ENCODE data around the gene FRMPD4. TPM values are rescaled to one million over a fixed set of nuclear protein-coding genes. Genes with fewer than 3 reads are reported as not detected.

FRMPD4 gene
- polyA plus RNA-seq (2011; rRNA removed) (0.28 and 0.36 TPM in 2 replicates), polyA plus RNA-seq (2017; fragmentation: RNase III; extraction: RNeasy Plus Mini Kit Qiagen cat#74134 plus additional on column Dnase treatment) (0.04 to 0.08 TPM (median 0.07 TPM) in 3 replicates), polyA minus RNA-seq (2011; rRNA and poly(A)+ RNA removed) (0.39 and 0.91 TPM in 2 replicates)
- polyA plus RNA-seq (2012; cell fraction: cytosol; rRNA removed): 0.10 and 0.12 TPM in 2 replicates
- polyA plus RNA-seq (2012; cell fraction: nucleus; rRNA removed): 0.08 and 0.27 TPM in 2 replicates

DNA sequence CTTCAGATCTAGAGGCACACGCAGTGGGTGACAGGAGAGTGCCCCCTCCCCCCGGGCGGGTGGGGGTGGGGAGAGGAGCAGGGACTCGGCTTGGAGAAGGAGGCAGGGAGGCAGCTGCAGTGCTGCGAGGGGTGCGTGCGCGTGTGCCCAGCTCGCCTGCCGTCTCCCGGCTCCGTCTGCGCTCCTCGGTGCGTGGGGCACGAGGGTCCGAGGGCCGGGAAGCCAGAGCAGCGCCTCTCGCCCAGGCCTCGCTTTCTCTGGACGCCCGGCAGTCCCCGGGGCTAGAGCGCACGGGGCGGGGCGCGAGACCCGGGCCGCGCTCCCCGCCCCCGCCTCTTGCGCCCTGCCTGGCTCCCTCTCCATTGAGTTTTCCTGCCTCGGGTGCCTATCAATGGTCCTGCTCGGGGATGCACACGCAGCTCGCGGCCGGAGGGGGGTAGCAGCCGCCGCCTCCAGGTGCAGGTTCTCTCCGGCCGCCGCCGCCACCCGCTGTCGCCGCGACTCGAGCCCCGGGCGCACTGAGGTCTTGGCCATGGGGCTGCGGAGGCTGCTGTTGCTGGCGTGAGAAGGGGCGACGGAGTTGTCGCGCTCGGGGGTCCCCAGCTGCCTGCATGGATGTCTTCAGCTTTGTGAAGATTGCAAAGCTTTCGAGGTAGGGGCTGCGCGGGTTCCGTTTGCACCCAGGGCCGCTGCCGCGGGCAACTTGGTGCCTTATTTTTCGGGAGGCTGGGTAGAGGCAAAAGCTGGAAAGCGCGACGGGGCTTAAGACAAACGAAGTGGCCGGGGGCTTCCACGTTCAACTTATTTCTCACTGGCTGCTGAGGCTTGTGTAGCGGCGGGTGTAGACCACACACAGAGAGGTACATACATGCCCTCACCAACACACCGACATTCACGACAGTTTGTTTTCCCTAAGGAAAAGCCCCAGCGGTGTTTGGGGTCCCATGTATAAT lies at the start of gene FRMPD4:
Gene FRMPD4, plus strand, starts transcription at position 113 of the 953 bp plus-strand sequence. Its CDS starts 499 bp downstream, at position 612.
- H3K4me2 ChIP-seq: peak within 1 kb of the TSS; percentile 95
- POLR2A ChIA-PET: no interaction called here
- peak within 1 kb of the TSS; percentile 59 for H3K4me3 ChIP-seq
- ATAC-seq: peak; percentile 58 to 79
- peak within 1 kb of the TSS; percentile 70 to 83; a peak in 5 of 6 replicates for H3K27ac ChIP-seq
- no peaks in the 10 kb centered on the region for H3K9me3 ChIP-seq
- WGBS (ENCODE audit: missing lambda C conversion rate): 61% methylated on average over 20 of the region's 80 CpGs
- FAIRE-seq: no peak
- peak in 1 of 2 experiments; percentile 20 for DNase-seq (ENCODE audit: low read depth in 1 of 2, low spot score in 1 of 2)
- TF ChIP-seq HMGXB4 (CRISPR knock-in tag; IDR thresholded peaks at IDR 0.05; ENCODE audit: borderline replicate concordance): no peak
- TF ChIP-seq SREBF2 (IDR thresholded peaks at IDR 0.05): no peak
- TF ChIP-seq FOXS1 (CRISPR knock-in tag; IDR thresholded peaks at IDR 0.05): no peak
- no peak for TF ChIP-seq CEBPB (IDR thresholded peaks at IDR 0.05)
- peak in 1 of 2 experiments; percentile 32; a peak in 1 of 5 replicates for TF ChIP-seq RAD21 (conservative IDR thresholded peaks at IDR 0.05 in 1 of 2, IDR thresholded peaks at IDR 0.05 in 1 of 2)
- TF ChIP-seq EP300 (IDR thresholded peaks at IDR 0.05): no peak
- TF ChIP-seq, protein P1, sequence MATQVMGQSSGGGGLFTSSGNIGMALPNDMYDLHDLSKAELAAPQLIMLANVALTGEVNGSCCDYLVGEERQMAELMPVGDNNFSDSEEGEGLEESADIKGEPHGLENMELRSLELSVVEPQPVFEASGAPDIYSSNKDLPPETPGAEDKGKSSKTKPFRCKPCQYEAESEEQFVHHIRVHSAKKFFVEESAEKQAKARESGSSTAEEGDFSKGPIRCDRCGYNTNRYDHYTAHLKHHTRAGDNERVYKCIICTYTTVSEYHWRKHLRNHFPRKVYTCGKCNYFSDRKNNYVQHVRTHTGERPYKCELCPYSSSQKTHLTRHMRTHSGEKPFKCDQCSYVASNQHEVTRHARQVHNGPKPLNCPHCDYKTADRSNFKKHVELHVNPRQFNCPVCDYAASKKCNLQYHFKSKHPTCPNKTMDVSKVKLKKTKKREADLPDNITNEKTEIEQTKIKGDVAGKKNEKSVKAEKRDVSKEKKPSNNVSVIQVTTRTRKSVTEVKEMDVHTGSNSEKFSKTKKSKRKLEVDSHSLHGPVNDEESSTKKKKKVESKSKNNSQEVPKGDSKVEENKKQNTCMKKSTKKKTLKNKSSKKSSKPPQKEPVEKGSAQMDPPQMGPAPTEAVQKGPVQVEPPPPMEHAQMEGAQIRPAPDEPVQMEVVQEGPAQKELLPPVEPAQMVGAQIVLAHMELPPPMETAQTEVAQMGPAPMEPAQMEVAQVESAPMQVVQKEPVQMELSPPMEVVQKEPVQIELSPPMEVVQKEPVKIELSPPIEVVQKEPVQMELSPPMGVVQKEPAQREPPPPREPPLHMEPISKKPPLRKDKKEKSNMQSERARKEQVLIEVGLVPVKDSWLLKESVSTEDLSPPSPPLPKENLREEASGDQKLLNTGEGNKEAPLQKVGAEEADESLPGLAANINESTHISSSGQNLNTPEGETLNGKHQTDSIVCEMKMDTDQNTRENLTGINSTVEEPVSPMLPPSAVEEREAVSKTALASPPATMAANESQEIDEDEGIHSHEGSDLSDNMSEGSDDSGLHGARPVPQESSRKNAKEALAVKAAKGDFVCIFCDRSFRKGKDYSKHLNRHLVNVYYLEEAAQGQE (IDR thresholded peaks at IDR 0.05): no peak
- TF ChIP-seq ZSCAN20 (CRISPR knock-in tag; IDR thresholded peaks at IDR 0.05): no peak
- TF ChIP-seq JUNB (IDR thresholded peaks at IDR 0.05): no peak
- peaks cover 10% of the 10 kb centered on the region; the same call in 1 of the 3 replicates for H3K4me1 ChIP-seq
- CTCF ChIA-PET: interaction anchor here (0.9 to 1.6 kb wide), 3 partner anchors 10 to 563 kb away, joined by 3 to 8 read pairs (median 3); no protein-coding TSS in a partner anchor

- CTCF ChIA-PET: interaction anchor here (1.4 kb wide), 1 partner anchor 9 kb away, joined by 3 read pairs; no protein-coding TSS in a partner anchor
- peak; percentile 56 for FAIRE-seq
Observed at GRCh38 chrX:12089740-12090139, 48.5 kb upstream of the FRMPD4 start.

More at GRCh38 chrX:12089740-12090139, 48.5 kb upstream of the FRMPD4 start:
- no peak overlapping the region for H3K4me2 ChIP-seq
- ATAC-seq (no peak), DNase-seq (ENCODE audit: low read depth in 1 of 2, low spot score in 1 of 2) (no peak)
- no peak overlapping the region for H3K4me3 ChIP-seq
- no peaks in the 10 kb centered on the region for H3K9me3 ChIP-seq
- POLR2A ChIA-PET: no interaction called here
- H3K4me1 ChIP-seq: no peaks in the 10 kb centered on the region
- TF ChIP-seq FOSB (CRISPR knock-in tag; IDR thresholded peaks at IDR 0.05) (no peak), CHD4 (IDR thresholded peaks at IDR 0.05; ENCODE audit: borderline replicate concordance) (no peak), RAD21 (conservative IDR thresholded peaks at IDR 0.05 in 1 of 2, IDR thresholded peaks at IDR 0.05 in 1 of 2) (no peak), PBX3 (IDR thresholded peaks at IDR 0.05) (no peak), ZFP36 (IDR thresholded peaks at IDR 0.05; ENCODE audit: borderline replicate concordance, partially characterized antibody) (no peak), EP300 (IDR thresholded peaks at IDR 0.05) (no peak), GATA3 (IDR thresholded peaks at IDR 0.05; ENCODE audit: borderline replicate concordance) (no peak)
- TF ChIP-seq, protein P2, sequence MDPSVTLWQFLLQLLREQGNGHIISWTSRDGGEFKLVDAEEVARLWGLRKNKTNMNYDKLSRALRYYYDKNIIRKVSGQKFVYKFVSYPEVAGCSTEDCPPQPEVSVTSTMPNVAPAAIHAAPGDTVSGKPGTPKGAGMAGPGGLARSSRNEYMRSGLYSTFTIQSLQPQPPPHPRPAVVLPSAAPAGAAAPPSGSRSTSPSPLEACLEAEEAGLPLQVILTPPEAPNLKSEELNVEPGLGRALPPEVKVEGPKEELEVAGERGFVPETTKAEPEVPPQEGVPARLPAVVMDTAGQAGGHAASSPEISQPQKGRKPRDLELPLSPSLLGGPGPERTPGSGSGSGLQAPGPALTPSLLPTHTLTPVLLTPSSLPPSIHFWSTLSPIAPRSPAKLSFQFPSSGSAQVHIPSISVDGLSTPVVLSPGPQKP (IDR thresholded peaks at IDR 0.05; ENCODE audit: low read depth, low read length): no peak
- WGBS (ENCODE audit: missing lambda C conversion rate): 55% methylated on average over 1 of the region's 1 CpG
- no peak overlapping the region for H3K27ac ChIP-seq

Measured in A549 (cell line).